Upper lobe of left lung (tissue), 4 donors: Measurements from ENCODE around the gene FAM9B.

Experiments
- POLR2A ChIP-seq, 4 donors: fragments of 450-650 bp; IDR thresholded peaks; one replicate each; pipeline ENCODE4 v1.5.1; 2016 to 2017; ENCODE audit warnings: antibody characterized with exemption in 4 of 4, mild to moderate bottlenecking in 2 of 4
- TF ChIP-seq, protein P1 (sequence below), 6 experiments: fragments of 450-650 bp in 4 of 6; fragments of 200-600 bp in 2 of 6; sonication (generic) in 2 of 6; IDR thresholded peaks; one replicate each; pipeline ENCODE4 v1.5.1; 2016 to 2019; ENCODE audit warnings: antibody characterized with exemption in 6 of 6

- TF ChIP-seq, protein P1, sequence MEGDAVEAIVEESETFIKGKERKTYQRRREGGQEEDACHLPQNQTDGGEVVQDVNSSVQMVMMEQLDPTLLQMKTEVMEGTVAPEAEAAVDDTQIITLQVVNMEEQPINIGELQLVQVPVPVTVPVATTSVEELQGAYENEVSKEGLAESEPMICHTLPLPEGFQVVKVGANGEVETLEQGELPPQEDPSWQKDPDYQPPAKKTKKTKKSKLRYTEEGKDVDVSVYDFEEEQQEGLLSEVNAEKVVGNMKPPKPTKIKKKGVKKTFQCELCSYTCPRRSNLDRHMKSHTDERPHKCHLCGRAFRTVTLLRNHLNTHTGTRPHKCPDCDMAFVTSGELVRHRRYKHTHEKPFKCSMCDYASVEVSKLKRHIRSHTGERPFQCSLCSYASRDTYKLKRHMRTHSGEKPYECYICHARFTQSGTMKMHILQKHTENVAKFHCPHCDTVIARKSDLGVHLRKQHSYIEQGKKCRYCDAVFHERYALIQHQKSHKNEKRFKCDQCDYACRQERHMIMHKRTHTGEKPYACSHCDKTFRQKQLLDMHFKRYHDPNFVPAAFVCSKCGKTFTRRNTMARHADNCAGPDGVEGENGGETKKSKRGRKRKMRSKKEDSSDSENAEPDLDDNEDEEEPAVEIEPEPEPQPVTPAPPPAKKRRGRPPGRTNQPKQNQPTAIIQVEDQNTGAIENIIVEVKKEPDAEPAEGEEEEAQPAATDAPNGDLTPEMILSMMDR (IDR thresholded peaks at IDR 0.05) = no peak
- TF ChIP-seq POLR2A (IDR thresholded peaks at IDR 0.05) = no peak
Measured at GRCh38 chrX:9050331-9050730, 16.4 kb upstream of the FAM9B start.
